Activated B cell treated with CpG ODN at 0.5 μM for 24 hours (primary cell): ENCODE data around the gene PMVK. TPM values are rescaled to one million over a fixed set of nuclear protein-coding genes. Genes with fewer than 3 reads are reported as not detected.

ENCODE experiments used
- ATAC-seq: fragments of 200-7000 bp; cut with Tn5 transposase; one replicate; pipeline ENCODE4 v1.10.0; 2021; ENCODE audit warnings: low read depth, mild to moderate bottlenecking, moderate library complexity
- CTCF ChIA-PET: fragments of 350-600 bp; sonication (Branson Sonifier 250); formaldehyde crosslinking; loops from one replicate; lab custom pipeline; 2021; ENCODE audit warnings: antibody characterized with exemption; lab: Charles Lee
- POLR2A ChIA-PET: fragments of 350-600 bp; sonication (Branson Sonifier 250); formaldehyde crosslinking; loops from one replicate; lab custom pipeline; 2021; ENCODE audit warnings: antibody characterized with exemption; lab: Charles Lee
- DNase-seq: peaks from one replicate; pipeline ENCODE4 v3.0.0; 2022
- H3K27ac Mint-ChIP-seq: one replicate; pipeline ENCODE4 v1.8.0; 2020; ENCODE audit warnings: mixed read lengths
- H3K27me3 Mint-ChIP-seq: one replicate; pipeline ENCODE4 v1.8.0; 2021; ENCODE audit warnings: mixed read lengths
- H3K36me3 Mint-ChIP-seq: one replicate; pipeline ENCODE4 v1.8.0; 2021; ENCODE audit warnings: low read depth, mixed read lengths
- H3K4me1 Mint-ChIP-seq: one replicate; pipeline ENCODE4 v1.8.0; 2021; ENCODE audit warnings: mixed read lengths
- H3K4me3 Mint-ChIP-seq: one replicate; pipeline ENCODE4 v1.8.0; 2020; ENCODE audit warnings: mild to moderate bottlenecking, mixed read lengths
- H3K9me3 Mint-ChIP-seq: one replicate; pipeline ENCODE4 v1.8.0; 2020; ENCODE audit warnings: mixed read lengths
- intact Hi-C: fragments of 100-400 bp; cut with micrococcal nuclease; formaldehyde crosslinking; loops from one replicate; pipeline ENCODE4 v1.15.1; 2024
- total RNA-seq: library from RNA; stranded (reverse); gene quantifications from 2 replicates; pipeline ENCODE4 v1.2.3, GENCODE V29; 2022
- TF ChIP-seq, protein P1 (sequence below): fragments of 200-600 bp; IDR thresholded peaks from one replicate; pipeline ENCODE4 v1.8.0; 2022; ENCODE audit warnings: antibody characterized with exemption, mild to moderate bottlenecking

The PMVK gene
- total RNA-seq, 1 donor from 2014 or later: 24.6 TPM

DNA sequence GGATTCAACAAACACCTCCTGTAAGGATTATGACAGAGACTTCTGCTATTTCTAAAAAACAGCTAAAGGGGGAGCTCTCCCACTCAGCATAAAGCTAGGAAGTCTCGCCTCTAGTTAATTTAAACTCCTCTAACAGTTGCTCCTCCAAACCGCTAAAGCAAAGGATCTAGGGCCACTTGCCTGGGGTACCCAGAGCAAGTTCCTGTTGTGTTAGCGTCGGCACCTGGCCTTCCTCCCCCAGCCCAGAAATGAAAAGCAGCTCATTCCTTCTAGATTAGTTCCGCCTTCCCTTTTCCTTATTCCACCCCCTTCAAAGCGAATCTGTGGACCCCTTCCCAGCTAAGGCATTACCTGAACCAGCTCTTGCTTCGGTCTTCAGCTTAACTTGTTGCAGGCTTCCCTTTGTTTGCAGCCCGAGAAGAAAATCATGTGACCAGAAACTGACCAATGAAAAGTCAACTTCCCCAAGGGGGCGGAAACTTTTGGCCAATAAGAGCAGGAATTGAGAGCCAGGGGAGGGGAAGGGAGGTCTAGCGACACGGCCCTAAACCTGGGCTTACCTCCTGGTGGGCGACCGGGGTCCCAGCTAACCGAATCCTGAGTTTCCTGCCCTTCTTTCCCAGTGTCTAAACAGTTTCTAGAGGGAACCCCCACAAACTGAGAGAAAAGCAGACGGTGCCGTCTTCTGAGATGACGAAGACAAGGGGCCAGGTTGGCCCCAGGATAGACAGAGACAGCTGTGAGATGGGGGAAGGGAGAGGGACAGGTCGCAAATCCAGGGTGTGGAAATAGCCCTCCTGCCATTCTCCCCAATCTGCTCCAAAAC is 19.4 kb upstream of the PMVK start, which contains the start of gene PBXIP1:
Gene PBXIP1 (minus strand): TSS at position 382 of the 826 bp plus-strand sequence. CDS start 2,378 bp downstream, outside the sequence.
- H3K27ac Mint-ChIP-seq: peak within 1 kb of the TSS; percentile 93
- peaks cover 20% of the 10 kb centered on the region for H3K36me3 Mint-ChIP-seq
- peaks cover 81% of the 10 kb centered on the region for H3K4me1 Mint-ChIP-seq
- ChIA-PET CTCF (interaction anchor here (0.7 to 2.3 kb wide), 8 partner anchors 20 to 396 kb away, joined by 3 to 11 read pairs (median 6); partner anchors contain the start of genes ADAM15 and PMVK), POLR2A (interaction anchor here (0.6 to 6.8 kb wide), 15 partner anchors 10 to 570 kb away, joined by 3 to 52 read pairs (median 6); partner anchors contain the start of genes CKS1B, FLAD1, KCNN3 and KRTCAP2)
- ATAC-seq (peak; percentile 72), DNase-seq (peak; percentile 52)
- H3K4me3 Mint-ChIP-seq: peak within 1 kb of the TSS; percentile 91
- intact Hi-C loops: loop anchor here (1.0 to 5.0 kb wide), 4 partner anchors 18 to 399 kb away; partner anchors contain the start of genes CKS1B and UBE2Q1
- H3K27me3 Mint-ChIP-seq: no peaks in the 10 kb centered on the region
- TF ChIP-seq, protein P1, sequence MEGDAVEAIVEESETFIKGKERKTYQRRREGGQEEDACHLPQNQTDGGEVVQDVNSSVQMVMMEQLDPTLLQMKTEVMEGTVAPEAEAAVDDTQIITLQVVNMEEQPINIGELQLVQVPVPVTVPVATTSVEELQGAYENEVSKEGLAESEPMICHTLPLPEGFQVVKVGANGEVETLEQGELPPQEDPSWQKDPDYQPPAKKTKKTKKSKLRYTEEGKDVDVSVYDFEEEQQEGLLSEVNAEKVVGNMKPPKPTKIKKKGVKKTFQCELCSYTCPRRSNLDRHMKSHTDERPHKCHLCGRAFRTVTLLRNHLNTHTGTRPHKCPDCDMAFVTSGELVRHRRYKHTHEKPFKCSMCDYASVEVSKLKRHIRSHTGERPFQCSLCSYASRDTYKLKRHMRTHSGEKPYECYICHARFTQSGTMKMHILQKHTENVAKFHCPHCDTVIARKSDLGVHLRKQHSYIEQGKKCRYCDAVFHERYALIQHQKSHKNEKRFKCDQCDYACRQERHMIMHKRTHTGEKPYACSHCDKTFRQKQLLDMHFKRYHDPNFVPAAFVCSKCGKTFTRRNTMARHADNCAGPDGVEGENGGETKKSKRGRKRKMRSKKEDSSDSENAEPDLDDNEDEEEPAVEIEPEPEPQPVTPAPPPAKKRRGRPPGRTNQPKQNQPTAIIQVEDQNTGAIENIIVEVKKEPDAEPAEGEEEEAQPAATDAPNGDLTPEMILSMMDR: no peak
- H3K9me3 Mint-ChIP-seq: no peaks in the 10 kb centered on the region

DNA sequence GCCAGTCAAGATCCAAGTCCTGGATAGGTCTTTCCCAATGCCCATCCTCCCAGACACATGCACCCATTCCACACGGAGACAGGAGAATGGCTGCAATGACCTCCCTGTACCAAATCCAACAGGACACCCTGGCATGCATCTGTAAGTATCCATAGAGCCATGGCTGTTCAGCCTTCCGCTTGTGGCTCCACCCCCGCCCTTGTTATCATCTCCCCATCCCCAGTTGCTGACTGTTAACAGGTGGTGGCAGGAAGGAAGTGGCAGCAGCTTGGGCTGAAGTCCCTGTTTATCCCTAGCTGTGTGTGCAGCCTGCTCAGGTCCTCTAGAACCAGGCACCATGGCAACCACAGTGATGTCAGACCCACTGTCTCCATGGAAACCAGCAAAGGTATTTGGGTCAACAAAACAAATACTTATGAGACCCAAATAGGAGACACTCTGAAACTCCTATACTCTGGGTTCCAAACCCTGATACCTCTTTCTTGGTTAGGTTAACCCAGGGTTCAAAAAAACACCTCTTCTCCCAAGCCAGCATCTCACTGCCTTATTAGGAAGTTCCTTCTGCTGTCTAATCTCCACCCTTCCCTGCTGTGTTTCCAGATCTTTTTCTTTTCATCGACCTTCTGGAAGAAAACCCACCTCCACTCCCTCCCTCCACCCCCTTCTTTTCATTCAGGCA is 18.7 kb upstream of the PMVK start:
- TF ChIP-seq, protein P1: no peak
- no peak for DNase-seq
- ChIA-PET POLR2A (interaction anchor here (0.5 to 6.8 kb wide), 16 partner anchors 11 to 570 kb away, joined by 3 to 52 read pairs (median 6); partner anchors contain the start of genes CKS1B, FLAD1, KCNN3 and KRTCAP2), CTCF (interaction anchor here (0.9 to 2.3 kb wide), 6 partner anchors 19 to 96 kb away, joined by 3 to 11 read pairs (median 7); partner anchors contain the start of genes ADAM15 and PMVK)
- H3K4me3 Mint-ChIP-seq: peak overlapping the region; percentile 91
- peak; percentile 63 for ATAC-seq
- intact Hi-C loops: loop anchor here (1.0 to 5.0 kb wide), 3 partner anchors 19 to 398 kb away; partner anchors contain the start of genes CKS1B and UBE2Q1
- H3K36me3 Mint-ChIP-seq: peaks cover 24% of the 10 kb centered on the region
- peak overlapping the region; percentile 93 for H3K27ac Mint-ChIP-seq
- H3K9me3 Mint-ChIP-seq: no peaks in the 10 kb centered on the region
- peaks cover 79% of the 10 kb centered on the region for H3K4me1 Mint-ChIP-seq
- no peaks in the 10 kb centered on the region for H3K27me3 Mint-ChIP-seq

DNA sequence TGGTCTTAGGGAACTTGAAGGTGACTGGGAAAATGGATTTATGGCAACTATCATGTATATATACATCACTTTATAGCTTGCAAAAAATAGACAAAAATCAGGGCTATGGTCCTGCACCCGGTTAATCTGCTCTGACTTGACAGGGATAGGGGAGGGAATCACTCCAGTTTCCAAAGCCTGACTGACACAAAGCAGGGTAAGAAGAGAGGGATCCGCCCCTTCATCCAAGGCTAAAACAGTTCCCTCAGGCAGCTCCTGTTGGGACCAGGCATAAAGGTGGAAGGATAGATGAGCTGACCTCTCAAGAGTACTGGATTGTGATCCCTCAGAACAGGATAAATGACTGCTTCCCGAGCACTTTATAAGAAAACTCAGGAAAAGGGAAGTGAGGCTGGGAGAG is 18.0 kb upstream of the PMVK start:
- intact Hi-C loops: no loop called here

DNA sequence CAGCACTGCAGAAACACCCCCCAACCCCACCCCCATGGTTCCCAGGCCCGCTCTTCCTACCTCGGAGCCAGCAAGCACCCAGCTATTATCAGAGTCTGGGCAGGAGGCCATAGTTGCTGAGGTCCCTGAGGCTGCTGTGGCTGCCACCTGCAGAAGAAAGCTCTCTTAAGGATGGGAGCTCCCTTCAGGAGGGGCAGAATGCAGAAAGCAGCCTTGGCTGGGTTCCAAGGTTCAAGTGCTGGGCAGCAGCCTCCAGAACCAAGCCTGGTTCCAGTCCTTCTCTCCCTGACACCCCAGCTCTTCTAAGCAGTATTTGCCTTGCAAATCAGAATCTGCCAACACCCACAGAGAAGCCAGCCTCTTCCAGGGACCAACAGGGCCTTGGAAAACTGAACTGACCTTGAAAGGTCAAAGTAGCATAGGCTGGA is 17.1 kb upstream of the PMVK start:
- Mint-ChIP-seq H3K27ac (peak overlapping the region; percentile 93), H3K9me3 (no peaks in the 10 kb centered on the region), H3K27me3 (no peaks in the 10 kb centered on the region), H3K4me1 (peaks cover 75% of the 10 kb centered on the region), H3K4me3 (no peak overlapping the region), H3K36me3 (peaks cover 23% of the 10 kb centered on the region)
- intact Hi-C loops: no loop called here
- ATAC-seq: no peak
- POLR2A ChIA-PET: interaction anchor here (1.4 to 6.8 kb wide), 2 partner anchors 17 to 63 kb away, joined by 3 to 52 read pairs; partner anchors contain the start of gene PMVK
- TF ChIP-seq, protein P1: no peak
- CTCF ChIA-PET: interaction anchor here (1.6 kb wide), 1 partner anchor 46 kb away, joined by 8 read pairs; no protein-coding TSS in a partner anchor
- DNase-seq: no peak

More for the DNA sequence above, 18.0 kb upstream of the PMVK start:
- Mint-ChIP-seq H3K27ac (peak overlapping the region; percentile 93), H3K9me3 (no peaks in the 10 kb centered on the region), H3K27me3 (no peaks in the 10 kb centered on the region), H3K4me1 (peaks cover 75% of the 10 kb centered on the region), H3K4me3 (peak overlapping the region; percentile 91), H3K36me3 (peaks cover 23% of the 10 kb centered on the region)
- CTCF ChIA-PET: interaction anchor here (1.6 to 2.3 kb wide), 3 partner anchors 18 to 96 kb away, joined by 6 to 8 read pairs (median 8); partner anchors contain the start of genes ADAM15 and PMVK
- ATAC-seq: no peak
- TF ChIP-seq, protein P1: no peak
- DNase-seq: no peak
- POLR2A ChIA-PET: interaction anchor here (0.5 to 6.8 kb wide), 5 partner anchors 12 to 551 kb away, joined by 3 to 52 read pairs (median 6); partner anchors contain the start of gene PMVK
